Gastroesophageal sphincter (tissue), 4 donors: ENCODE measurements around the gene SENP2. TPM values are rescaled to one million over a fixed set of nuclear protein-coding genes. Genes with fewer than 3 reads are reported as not detected.

Source experiments
- ATAC-seq: fragments of 150-250 bp; one replicate; pipeline ENCODE4 v1.9.1; 2016; ENCODE audit warnings: mild to moderate bottlenecking, moderate library complexity
- H3K27ac ChIP-seq, 4 donors: fragments of 200-600 bp; sonication (generic) in 3 of 4; 1 replicate in 3 of 4; 2 replicates in 1 of 4; pipeline ENCODE4 v1.5.1; 2016 to 2019
- H3K27me3 ChIP-seq: fragments of 200-600 bp; sonication (generic); one replicate; pipeline ENCODE4 v1.5.1; 2019
- H3K36me3 ChIP-seq, 2 donors: fragments of 200-600 bp; sonication (generic); one replicate each; pipeline ENCODE4 v1.5.1; 2019; ENCODE audit warnings: control low read depth in 1 of 2
- H3K4me1 ChIP-seq, 3 donors: fragments of 200-600 bp; sonication (generic); 1 replicate in 2 of 3; 2 replicates in 1 of 3; pipeline ENCODE4 v1.5.1; 2016 to 2019; ENCODE audit warnings: control low read depth in 2 of 3
- H3K4me3 ChIP-seq, 2 donors: fragments of 200-600 bp; sonication (generic); one replicate each; pipeline ENCODE4 v1.5.1; 2019; ENCODE audit warnings: mild to moderate bottlenecking in 1 of 2, moderate library complexity in 1 of 2
- H3K9me3 ChIP-seq, 3 donors: fragments of 200-600 bp; sonication (generic); one replicate each; pipeline ENCODE4 v1.5.1; 2017 to 2019; ENCODE audit warnings: control low read depth in 2 of 3
- EP300 ChIP-seq: sonication (generic); formaldehyde crosslinking; IDR thresholded peaks from one replicate; pipeline ENCODE4 v1.6.1; 2017; ENCODE audit warnings: antibody characterized with exemption, mild to moderate bottlenecking
- POLR2A ChIP-seq, 2 donors: fragments of 450-650 bp; IDR thresholded peaks; one replicate each; pipeline ENCODE4 v1.6.1; 2017; ENCODE audit warnings: antibody characterized with exemption in 2 of 2, mild to moderate bottlenecking in 2 of 2, moderate library complexity in 1 of 2
- POLR2AphosphoS5 ChIP-seq: sonication (generic); formaldehyde crosslinking; IDR thresholded peaks from one replicate; pipeline ENCODE4 v1.6.1; 2017; ENCODE audit warnings: antibody characterized with exemption
- WGBS, 2 donors: methylation state at CpG; one replicate each; pipeline ENCODE4 v1.1.5; 2018; ENCODE audit warnings: low coverage in 1 of 2; 5-methylcytosine and 5-hydroxymethylcytosine counted together
- total RNA-seq, 4 donors: library from RNA; depleted of rRNA; stranded (reverse); fragments of >200 nt; gene quantifications; one replicate each; pipeline ENCODE4 v1.1.0, GENCODE V29; 2016
- TF ChIP-seq, protein P1 (sequence below), 4 experiments: fragments of 200-600 bp in 2 of 4; fragments of 450-650 bp in 2 of 4; sonication (generic) in 1 of 4; IDR thresholded peaks; one replicate each; pipeline ENCODE4 v1.5.1; 2017 to 2019; ENCODE audit warnings: antibody characterized with exemption in 4 of 4, mild to moderate bottlenecking in 2 of 4, moderate library complexity in 2 of 4

Gene SENP2
- total RNA-seq, 4 donors from 2014 or later: 25.8 to 51.2 (median 40.2) TPM

GRCh38 chr3:185605566-185605965 is 19.5 kb downstream of the SENP2 start:
- Histone ChIP-seq H3K9me3 (no peaks in the 10 kb centered on the region), H3K4me1 (no peaks in the 10 kb centered on the region), H3K27ac (no peak overlapping the region), H3K4me3 (no peak overlapping the region), H3K36me3 (peaks cover 0 to 100% of the 10 kb centered on the region in 2 donors), H3K27me3 (no peaks in the 10 kb centered on the region)
- TF ChIP-seq POLR2AphosphoS5 (no peak), EP300 (no peak), POLR2A (IDR thresholded peaks at IDR 0.05) (no peak)
- TF ChIP-seq, protein P1, sequence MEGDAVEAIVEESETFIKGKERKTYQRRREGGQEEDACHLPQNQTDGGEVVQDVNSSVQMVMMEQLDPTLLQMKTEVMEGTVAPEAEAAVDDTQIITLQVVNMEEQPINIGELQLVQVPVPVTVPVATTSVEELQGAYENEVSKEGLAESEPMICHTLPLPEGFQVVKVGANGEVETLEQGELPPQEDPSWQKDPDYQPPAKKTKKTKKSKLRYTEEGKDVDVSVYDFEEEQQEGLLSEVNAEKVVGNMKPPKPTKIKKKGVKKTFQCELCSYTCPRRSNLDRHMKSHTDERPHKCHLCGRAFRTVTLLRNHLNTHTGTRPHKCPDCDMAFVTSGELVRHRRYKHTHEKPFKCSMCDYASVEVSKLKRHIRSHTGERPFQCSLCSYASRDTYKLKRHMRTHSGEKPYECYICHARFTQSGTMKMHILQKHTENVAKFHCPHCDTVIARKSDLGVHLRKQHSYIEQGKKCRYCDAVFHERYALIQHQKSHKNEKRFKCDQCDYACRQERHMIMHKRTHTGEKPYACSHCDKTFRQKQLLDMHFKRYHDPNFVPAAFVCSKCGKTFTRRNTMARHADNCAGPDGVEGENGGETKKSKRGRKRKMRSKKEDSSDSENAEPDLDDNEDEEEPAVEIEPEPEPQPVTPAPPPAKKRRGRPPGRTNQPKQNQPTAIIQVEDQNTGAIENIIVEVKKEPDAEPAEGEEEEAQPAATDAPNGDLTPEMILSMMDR (IDR thresholded peaks at IDR 0.05): no peak
- ATAC-seq: no peak

DNA sequence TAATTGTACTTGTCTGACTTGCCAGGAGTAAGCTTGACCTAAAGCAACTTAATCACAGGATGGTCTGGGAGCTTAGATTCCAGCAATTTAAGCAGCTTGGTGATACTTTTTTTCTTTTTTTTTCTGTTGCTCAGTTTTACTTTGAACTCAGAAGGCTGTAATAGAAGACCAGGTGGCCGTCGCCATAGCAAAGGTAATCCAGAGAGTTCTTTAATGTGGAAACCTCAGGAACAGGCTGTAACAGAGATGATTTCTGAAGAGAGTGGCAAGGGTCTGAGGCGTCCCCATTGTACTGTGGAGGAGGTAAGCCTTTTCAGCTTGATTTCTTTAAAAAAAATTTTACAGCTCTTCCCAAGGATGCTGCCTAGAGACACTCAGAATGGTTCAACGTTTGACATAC is 20.1 kb downstream of the SENP2 start:
- 83 to 84% methylated on average over 4 of the region's 4 CpGs for WGBS, 2 donors
- no peaks in the 10 kb centered on the region for H3K9me3 ChIP-seq
- TF ChIP-seq, protein P1 (IDR thresholded peaks at IDR 0.05): no peak
- TF ChIP-seq EP300: no peak
- no peak for TF ChIP-seq POLR2AphosphoS5
- TF ChIP-seq POLR2A (IDR thresholded peaks at IDR 0.05): no peak
- no peak for ATAC-seq
- no peak overlapping the region for H3K4me3 ChIP-seq
- no peak overlapping the region for H3K27ac ChIP-seq
- H3K36me3 ChIP-seq: peaks cover 0 to 100% of the 10 kb centered on the region in 2 donors
- H3K27me3 ChIP-seq: no peaks in the 10 kb centered on the region
- no peaks in the 10 kb centered on the region for H3K4me1 ChIP-seq

DNA sequence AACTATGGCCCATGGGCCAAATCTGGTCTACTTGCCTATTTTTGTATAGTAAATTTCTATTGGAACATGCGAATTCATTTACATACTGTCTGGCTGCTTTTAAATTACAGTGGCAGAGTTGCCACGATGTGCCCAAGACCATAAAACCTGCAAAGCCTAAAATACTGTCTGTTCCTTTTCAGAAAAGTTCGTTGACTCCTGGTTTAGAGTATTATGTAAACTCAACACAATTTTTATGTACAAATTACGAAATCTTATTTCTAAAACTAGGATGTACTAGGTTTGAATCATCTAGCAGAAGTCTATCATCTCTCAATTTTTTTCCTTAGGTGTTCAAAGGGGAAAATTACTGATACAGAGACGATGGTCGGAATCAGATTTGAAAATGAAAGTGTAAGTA is 26.9 kb downstream of the SENP2 start:
- no peak for ATAC-seq
- no peak for TF ChIP-seq EP300
- TF ChIP-seq, protein P1 (IDR thresholded peaks at IDR 0.05): no peak
- TF ChIP-seq POLR2A (IDR thresholded peaks at IDR 0.05): no peak
- TF ChIP-seq POLR2AphosphoS5: no peak
- Histone ChIP-seq H3K4me1 (no peaks in the 10 kb centered on the region), H3K27ac (no peak overlapping the region), H3K4me3 (no peak overlapping the region), H3K27me3 (no peaks in the 10 kb centered on the region), H3K36me3 (peaks cover 11 to 100% of the 10 kb centered on the region in 2 donors), H3K9me3 (no peaks in the 10 kb centered on the region)
- WGBS, 2 donors: 91 to 92% methylated on average over 6 of the region's 6 CpGs

- TF ChIP-seq EP300: no peak
- TF ChIP-seq POLR2A (IDR thresholded peaks at IDR 0.05): no peak
- TF ChIP-seq POLR2AphosphoS5: no peak
- TF ChIP-seq, protein P1 (IDR thresholded peaks at IDR 0.05): no peak
- Histone ChIP-seq H3K27me3 (no peaks in the 10 kb centered on the region), H3K9me3 (no peaks in the 10 kb centered on the region), H3K4me1 (no peaks in the 10 kb centered on the region), H3K36me3 (peaks cover 0 to 97% of the 10 kb centered on the region in 2 donors), H3K27ac (no peak overlapping the region), H3K4me3 (no peak overlapping the region)
- ATAC-seq: no peak
- WGBS, 2 donors: 64% methylated on average over 7 of the region's 7 CpGs
Measured at GRCh38 chr3:185623939-185624665, 38.0 kb downstream of the SENP2 start.

DNA sequence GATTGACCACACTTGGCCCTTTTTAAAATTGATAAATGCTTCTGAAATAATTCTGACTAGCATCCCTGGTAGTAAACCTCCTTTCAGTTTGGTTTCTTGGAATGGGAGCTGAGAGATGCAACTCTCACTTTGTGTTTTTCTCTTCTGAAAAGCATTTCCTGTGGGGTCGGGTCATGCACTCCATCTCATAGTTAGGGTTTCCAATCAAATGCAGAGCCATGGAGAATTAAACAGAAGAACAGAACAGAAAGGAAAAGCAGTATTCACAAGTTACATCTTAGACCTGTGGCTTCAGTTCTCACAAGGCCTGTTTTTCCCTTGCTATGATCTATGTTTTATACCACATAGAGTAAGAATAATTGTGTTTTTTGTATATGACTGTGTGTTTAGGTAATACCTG is 39.7 kb downstream of the SENP2 start:
- TF ChIP-seq, protein P1 (IDR thresholded peaks at IDR 0.05): no peak
- TF ChIP-seq POLR2AphosphoS5: no peak
- TF ChIP-seq POLR2A (IDR thresholded peaks at IDR 0.05): no peak
- TF ChIP-seq EP300: no peak
- Histone ChIP-seq H3K27me3 (no peaks in the 10 kb centered on the region), H3K27ac (no peak overlapping the region), H3K36me3 (peaks cover 0 to 95% of the 10 kb centered on the region in 2 donors), H3K9me3 (no peaks in the 10 kb centered on the region), H3K4me3 (no peak overlapping the region), H3K4me1 (peaks cover 7 to 15% (median 11%) of the 10 kb centered on the region in 3 donors)
- WGBS, 2 donors: 86 to 100% methylated on average over 1 of the region's 1 CpG
- no peak for ATAC-seq
